Ishikawa (cell line): ENCODE results near the gene NUP214.

Source experiments
- CEBPB ChIP-seq: IDR thresholded peaks from 2 replicates; pipeline ENCODE4 v1.6.1; 2012
- EGR1 ChIP-seq: IDR thresholded peaks from 2 replicates; pipeline ENCODE4 v1.6.1; 2012
- EP300 ChIP-seq: IDR thresholded peaks from 2 replicates; pipeline ENCODE4 v1.6.1; 2012; ENCODE audit warnings: borderline replicate concordance
- MAX ChIP-seq: IDR thresholded peaks from 2 replicates; pipeline ENCODE4 v1.6.1; 2012
- RAD21 ChIP-seq: IDR thresholded peaks from 2 replicates; pipeline ENCODE4 v1.6.1; 2012; ENCODE audit warnings: low read depth
- TAF1 ChIP-seq: IDR thresholded peaks from 2 replicates; pipeline ENCODE4 v1.6.1; 2012; ENCODE audit warnings: low read depth, mild to moderate bottlenecking
- ZBTB7A ChIP-seq: IDR thresholded peaks from 2 replicates; pipeline ENCODE4 v1.6.1; 2012; ENCODE audit warnings: low read depth

GRCh38 chr9:131142160-131142559 lies 16.8 kb downstream of the NUP214 start:
- TF ChIP-seq RAD21 (no peak), ZBTB7A (no peak), CEBPB (no peak), EGR1 (no peak), TAF1 (no peak), EP300 (no peak), MAX (no peak)
